Transverse colon (tissue), 4 donors: ENCODE results near the gene GDPD2.

Experiments used
- CTCF ChIP-seq, 5 experiments: fragments of 200-600 bp in 3 of 5; fragments of 450-650 bp in 2 of 5; sonication (generic) in 3 of 5; IDR thresholded peaks; 1 replicate in 2 of 5; 2 replicates in 3 of 5; pipeline ENCODE4 v1.5.1; 2016 to 2017; ENCODE audit warnings: antibody characterized with exemption in 5 of 5, inconsistent platforms in 3 of 5, mild to moderate bottlenecking in 2 of 5, moderate library complexity in 1 of 5
- POLR2AphosphoS5 ChIP-seq, 3 donors: sonication (generic); formaldehyde crosslinking; IDR thresholded peaks; one replicate each; pipeline ENCODE4 v1.6.1; 2016; ENCODE audit warnings: antibody characterized with exemption in 3 of 3

- no peak for TF ChIP-seq CTCF (IDR thresholded peaks at IDR 0.05)
- no peak for TF ChIP-seq POLR2AphosphoS5 (IDR thresholded peaks at IDR 0.05)
These were observed 36.9 kb upstream of the GDPD2 start for GRCh38 chrX:70386235-70386634.
